ENCODE measurements around the gene RNF220. TPM values are rescaled to one million over a fixed set of nuclear protein-coding genes. Genes with fewer than 3 reads are reported as not detected.
"Not testable (repeated sequence)": the region's sequence is repeated elsewhere in the genome, so short reads cannot be mapped to it uniquely, and the experiment has no call there.

Gene RNF220
- total RNA-seq, 4 donors from 2014 or later: 116 to 140 (median 123) TPM

DNA sequence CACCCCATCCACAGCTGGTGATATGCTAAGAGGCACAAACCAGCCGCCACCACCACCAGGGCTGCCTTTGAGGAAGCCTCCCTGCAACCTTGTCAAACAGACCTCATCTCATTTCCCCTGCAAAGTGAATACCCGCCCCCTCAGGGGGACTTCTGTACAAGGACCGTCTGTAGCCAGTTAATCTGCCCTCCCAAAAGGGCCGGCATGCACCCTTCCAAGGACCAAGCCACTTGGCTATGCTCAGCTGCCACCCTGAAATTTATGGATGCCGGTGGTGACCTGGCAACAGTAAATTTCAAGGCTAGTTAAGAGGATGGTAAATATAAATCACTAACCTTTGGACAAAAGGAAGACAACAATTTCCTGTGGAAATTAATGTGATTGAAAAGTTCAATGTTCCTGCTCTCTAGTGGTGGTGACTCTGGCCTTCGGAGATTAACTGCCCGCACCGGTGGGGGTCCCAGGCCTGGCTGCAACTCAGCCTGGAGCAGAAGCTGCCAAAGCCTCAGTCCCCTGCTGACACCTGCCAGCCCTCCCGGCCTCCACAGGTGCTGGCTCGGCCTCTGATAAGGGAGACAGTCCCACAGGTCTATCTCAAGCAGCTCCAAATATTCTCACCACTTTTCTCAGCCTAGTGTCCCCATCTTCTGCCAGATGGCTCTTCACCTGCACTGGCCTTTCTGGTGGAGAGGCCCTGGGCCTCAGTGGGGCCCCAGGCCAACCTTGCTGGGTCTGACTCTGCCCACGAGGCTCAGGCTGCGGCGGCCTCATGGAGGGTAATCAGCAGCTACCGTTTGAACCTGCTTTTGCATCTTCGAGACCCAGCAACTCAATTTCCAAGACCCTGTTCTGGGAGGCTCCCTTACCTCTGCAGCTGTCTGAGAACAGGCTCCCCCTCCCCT, 257.0 kb downstream of the RNF220 start:
- no peak overlapping the region for H3K4me3 ChIP-seq (ENCODE audit: low read depth, poor library complexity, severe bottlenecking)
- TF ChIP-seq CTCF (IDR thresholded peaks at IDR 0.05) (no peak), POLR2A (IDR thresholded peaks at IDR 0.05) (no peak)
- no peak for DNase-seq (ENCODE audit: low spot score in 2 of 2)
- intact Hi-C loops (cut with DNase I; ENCODE audit: low total_unique reads): no loop called here
- 77 to 85% methylated on average over 15 of the region's 15 CpGs for WGBS, 2 donors

GRCh38 chr1:44662683-44663030, 257.6 kb downstream of the RNF220 start:
- WGBS, 2 donors: 78 to 79% methylated on average over 5 of the region's 5 CpGs
- H3K4me3 ChIP-seq (ENCODE audit: low read depth, poor library complexity, severe bottlenecking): no peak overlapping the region
- no peak for TF ChIP-seq CTCF (IDR thresholded peaks at IDR 0.05)
- no peak for TF ChIP-seq POLR2A (IDR thresholded peaks at IDR 0.05)
- no peak for DNase-seq (ENCODE audit: low spot score in 2 of 2)
- intact Hi-C loops (cut with DNase I; ENCODE audit: low total_unique reads): no loop called here

- no peak overlapping the region for H3K4me3 ChIP-seq (ENCODE audit: low read depth, poor library complexity, severe bottlenecking)
- 92 to 93% methylated on average over 5 of the region's 5 CpGs for WGBS, 2 donors
- DNase-seq (ENCODE audit: low spot score in 2 of 2): no peak
- intact Hi-C loops (cut with DNase I; ENCODE audit: low total_unique reads): no loop called here
- TF ChIP-seq CTCF (IDR thresholded peaks at IDR 0.05) (no peak), POLR2A (IDR thresholded peaks at IDR 0.05) (no peak)
Measured at GRCh38 chr1:44663417-44663816, 258.4 kb downstream of the RNF220 start.

- TF ChIP-seq POLR2A (IDR thresholded peaks at IDR 0.05): no peak
- TF ChIP-seq CTCF (IDR thresholded peaks at IDR 0.05): no peak
- intact Hi-C loops (cut with DNase I; ENCODE audit: low total_unique reads): no loop called here
- H3K4me3 ChIP-seq (ENCODE audit: low read depth, poor library complexity, severe bottlenecking): no peak overlapping the region
- 83 to 88% methylated on average over 12 of the region's 12 CpGs for WGBS, 2 donors
- no peak for DNase-seq (ENCODE audit: low spot score in 2 of 2)
Measured at GRCh38 chr1:44664730-44665370, 259.8 kb downstream of the RNF220 start.

- WGBS, 2 donors: 89 to 100% methylated on average over 1 of the region's 1 CpG
- H3K4me3 ChIP-seq (ENCODE audit: low read depth, poor library complexity, severe bottlenecking); DNase-seq (ENCODE audit: low spot score in 2 of 2); intact Hi-C loops (cut with DNase I; ENCODE audit: low total_unique reads): not testable (repeated sequence)
Measured at GRCh38 chr1:44666719-44667118, 261.7 kb downstream of the RNF220 start.

- no peak for TF ChIP-seq POLR2A (IDR thresholded peaks at IDR 0.05)
- no peak for TF ChIP-seq CTCF (IDR thresholded peaks at IDR 0.05)
- 90 to 93% methylated on average over 10 of the region's 10 CpGs for WGBS, 2 donors
- H3K4me3 ChIP-seq (ENCODE audit: low read depth, poor library complexity, severe bottlenecking): no peak overlapping the region
- intact Hi-C loops (cut with DNase I; ENCODE audit: low total_unique reads): no loop called here
- DNase-seq (ENCODE audit: low spot score in 2 of 2): no peak
Measured at GRCh38 chr1:44670751-44671640, 265.9 kb downstream of the RNF220 start.
